Myocyte (in vitro differentiated cells): ENCODE measurements around the gene OR4D10. TPM values are rescaled to one million over a fixed set of nuclear protein-coding genes. Genes with fewer than 3 reads are reported as not detected.
"Not testable (repeated sequence)": the region's sequence is repeated elsewhere in the genome, so short reads cannot be mapped to it uniquely, and the experiment has no call there.

Experiments used
- DNase-seq: peaks from one replicate; pipeline ENCODE4 v3.0.0-alpha.2; 2012; ENCODE audit warnings: low read depth
- polyA plus RNA-seq: library from polyadenylated mRNA; unstranded; fragments of >200 nt; gene quantifications from one replicate; pipeline ENCODE4 v1.2.1, GENCODE V29; 2012; ENCODE audit warnings: missing spikeins
- total RNA-seq: library from RNA; depleted of rRNA; stranded (reverse); fragments of >200 nt; gene quantifications from 2 replicates; pipeline ENCODE4 v1.2.3, GENCODE V29; 2014

The OR4D10 gene
- not detected in 2 replicates for total RNA-seq
- polyA plus RNA-seq = not detected

- DNase-seq = no peak
Measured at GRCh38 chr11:59473015-59473414, at the start of gene OR4D10. TSS of gene OR4D10 (plus strand) at chr11:59473315. CDS start at chr11:59477430, 4,115 bp downstream.

GRCh38 chr11:59423835-59424234, 49.3 kb upstream of the OR4D10 start:
- no peak for DNase-seq

GRCh38 chr11:59425131-59425530, 48.0 kb upstream of the OR4D10 start:
- no peak for DNase-seq

GRCh38 chr11:59426361-59427067, 46.6 kb upstream of the OR4D10 start, which contains the start of gene OR5A2:
TSS of gene OR5A2 (minus strand) at chr11:59426413. CDS start at chr11:59422953, 3,460 bp downstream.
- no peak for DNase-seq

- DNase-seq = no peak
Measured at GRCh38 chr11:59427068-59427382, 46.1 kb upstream of the OR4D10 start.

GRCh38 chr11:59429924-59430516, 43.1 kb upstream of the OR4D10 start:
- DNase-seq = peak; percentile 52

- DNase-seq = no peak
Measured at GRCh38 chr11:59436169-59436568, 36.9 kb upstream of the OR4D10 start, which contains the start of gene OR5A1. TSS of gene OR5A1 (plus strand) at chr11:59436469. CDS start at chr11:59443169, 6,700 bp downstream.

- DNase-seq = no peak
Measured at GRCh38 chr11:59437770-59438169, 35.3 kb upstream of the OR4D10 start.

GRCh38 chr11:59445624-59446023, 27.5 kb upstream of the OR4D10 start:
- DNase-seq = not testable (repeated sequence)

GRCh38 chr11:59448484-59448883, 24.6 kb upstream of the OR4D10 start:
- no peak for DNase-seq

GRCh38 chr11:59456661-59457060, 16.5 kb upstream of the OR4D10 start, which contains the start of gene OR4D6:
TSS of gene OR4D6 (plus strand) at chr11:59456961. CDS start at chr11:59456961, 0 bp downstream.
- DNase-seq = no peak

- no peak for DNase-seq
Measured at GRCh38 chr11:59459916-59460315, 13.2 kb upstream of the OR4D10 start.

GRCh38 chr11:59463190-59463641, 9.9 kb upstream of the OR4D10 start:
- DNase-seq = peak; percentile 0

GRCh38 chr11:59475176-59475575, 2.1 kb downstream of the OR4D10 start:
- DNase-seq = no peak

GRCh38 chr11:59479906-59480305, 6.8 kb downstream of the OR4D10 start:
- DNase-seq = no peak

GRCh38 chr11:59480359-59480758, 7.2 kb downstream of the OR4D10 start:
- no peak for DNase-seq

- DNase-seq = no peak
Measured at GRCh38 chr11:59501931-59502330, 28.8 kb downstream of the OR4D10 start.

- DNase-seq = no peak
Measured at GRCh38 chr11:59503276-59503675, 30.2 kb downstream of the OR4D10 start, which contains the start of gene OR4D11. TSS of gene OR4D11 (plus strand) at chr11:59503576. CDS start at chr11:59503576, 0 bp downstream.

GRCh38 chr11:59510941-59511589, 38.0 kb downstream of the OR4D10 start, which contains the start of gene OR4D9:
TSS of gene OR4D9 (plus strand) at chr11:59511539. CDS start at chr11:59514913, 3,374 bp downstream.
- no peak for DNase-seq

- DNase-seq = no peak
Measured at GRCh38 chr11:59511675-59512074, 38.6 kb downstream of the OR4D10 start.

- DNase-seq = not testable (repeated sequence)
Measured at GRCh38 chr11:59520139-59520538, 47.0 kb downstream of the OR4D10 start.

GRCh38 chr11:59520741-59521140, 47.6 kb downstream of the OR4D10 start:
- DNase-seq = no peak
